NCI-H2227 treated with DMSO at 0.1 percent for 48 hours (cell line): ENCODE data around the gene BRAT1.

Experiments used
- DNase-seq: peaks from one replicate; lab custom pipeline; 2025; lab: John Stamatoyannopoulos, UW

Gene BRAT1

DNA sequence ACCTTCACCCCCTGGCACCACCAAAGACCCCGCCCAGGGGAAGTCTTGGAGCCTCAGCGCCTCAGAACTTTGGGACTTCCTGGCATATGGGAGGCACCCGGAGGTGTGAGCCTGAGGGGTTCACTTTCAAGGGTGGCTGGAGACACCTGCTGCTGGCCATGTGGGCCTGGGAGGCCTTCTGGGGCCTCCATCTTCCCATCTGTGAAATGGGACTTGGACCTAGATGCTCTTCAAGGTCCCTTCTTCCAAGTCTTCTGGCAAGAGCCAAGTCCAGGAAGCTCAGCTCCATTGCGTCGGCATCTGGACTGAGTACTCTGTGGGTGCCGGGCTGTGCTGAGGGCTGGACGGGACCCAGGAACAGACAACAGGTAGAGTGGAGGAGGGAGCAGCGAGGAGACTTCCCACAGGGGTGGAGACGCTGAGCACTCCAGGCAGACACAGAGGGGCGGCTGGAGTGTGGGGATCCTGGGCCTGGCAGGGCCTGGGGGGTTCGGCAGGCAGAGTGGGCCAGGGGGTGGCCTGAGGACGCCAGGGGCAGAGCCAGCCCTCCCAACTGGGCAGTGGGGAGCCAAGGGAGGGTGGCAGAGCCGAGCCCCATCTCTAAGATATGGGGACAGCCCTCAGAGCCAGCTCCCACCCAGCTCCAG lies 45.1 kb downstream of the BRAT1 start:
- no peak for DNase-seq

DNA sequence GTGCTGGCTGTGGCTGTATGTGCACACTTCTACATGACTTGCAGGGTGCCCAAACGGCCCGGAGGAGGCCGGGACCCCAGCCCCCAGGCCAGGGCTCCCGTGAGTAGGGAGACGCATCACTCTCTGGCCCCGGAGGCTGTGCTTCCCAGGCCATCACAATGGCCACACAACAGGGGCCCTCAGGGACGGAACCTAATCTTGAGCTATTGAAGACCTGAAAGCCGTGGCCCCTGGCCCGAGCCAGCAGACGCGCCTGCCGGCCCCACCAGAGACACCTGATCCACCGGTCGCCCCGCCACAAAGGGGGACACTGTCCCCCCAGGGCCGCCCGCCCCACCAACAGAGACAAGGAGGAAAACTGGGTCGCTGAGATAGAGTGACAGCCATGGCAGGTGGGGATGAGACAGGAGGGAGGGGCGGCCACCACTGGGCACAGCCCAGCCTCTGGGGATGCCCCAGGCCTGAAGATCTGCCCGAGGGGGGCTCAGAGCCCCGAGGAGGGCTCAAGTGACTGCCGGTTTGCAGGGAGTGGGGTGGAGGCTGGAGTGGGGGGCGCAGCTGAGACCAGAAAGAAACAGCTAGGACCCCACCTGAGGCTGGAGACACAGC lies 45.9 kb downstream of the BRAT1 start:
- DNase-seq, result no peak

DNA sequence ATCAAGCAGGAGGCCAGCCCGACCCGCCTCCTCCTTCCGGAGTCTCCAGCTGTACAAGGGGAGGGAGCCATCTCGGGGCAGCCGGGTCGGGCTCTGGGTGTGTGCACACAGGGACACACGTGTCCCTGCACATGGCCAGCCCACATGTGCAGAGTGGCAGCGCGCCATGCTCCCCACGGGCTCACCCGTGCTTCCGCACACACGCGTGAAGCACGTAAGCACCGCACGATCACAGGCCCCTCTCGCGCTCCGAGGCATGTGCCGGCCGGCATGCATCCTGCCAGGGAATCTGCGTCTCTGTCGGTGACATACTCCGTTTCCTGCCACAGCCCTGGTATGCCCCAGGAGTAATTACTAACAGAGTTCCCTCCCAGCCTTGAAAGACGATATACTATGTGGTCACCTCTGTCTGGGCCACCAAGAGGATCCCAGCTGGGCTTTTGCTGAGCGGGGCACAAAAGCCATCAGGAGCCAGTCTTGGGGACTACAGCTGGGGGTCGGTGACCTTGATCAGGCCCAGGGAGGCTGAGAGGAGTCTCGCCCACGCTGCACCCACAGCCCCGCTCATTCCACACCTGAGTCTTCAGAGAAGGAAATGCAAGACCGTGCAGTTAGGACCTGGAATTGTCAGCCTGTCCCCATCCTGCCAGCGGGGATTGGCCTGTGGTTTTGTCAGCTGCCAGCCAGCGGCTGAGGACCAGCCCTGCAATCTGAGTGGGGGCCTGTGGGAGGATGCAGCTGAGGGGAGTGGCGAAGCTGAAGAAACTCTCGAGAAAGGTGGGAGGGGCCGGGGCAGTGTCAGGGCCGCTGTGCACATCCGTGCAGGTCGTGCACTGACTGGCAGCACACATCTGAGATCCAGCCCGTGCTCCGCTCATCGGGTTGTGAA lies 46.8 kb downstream of the BRAT1 start:
- peak; percentile 9 for DNase-seq

DNA sequence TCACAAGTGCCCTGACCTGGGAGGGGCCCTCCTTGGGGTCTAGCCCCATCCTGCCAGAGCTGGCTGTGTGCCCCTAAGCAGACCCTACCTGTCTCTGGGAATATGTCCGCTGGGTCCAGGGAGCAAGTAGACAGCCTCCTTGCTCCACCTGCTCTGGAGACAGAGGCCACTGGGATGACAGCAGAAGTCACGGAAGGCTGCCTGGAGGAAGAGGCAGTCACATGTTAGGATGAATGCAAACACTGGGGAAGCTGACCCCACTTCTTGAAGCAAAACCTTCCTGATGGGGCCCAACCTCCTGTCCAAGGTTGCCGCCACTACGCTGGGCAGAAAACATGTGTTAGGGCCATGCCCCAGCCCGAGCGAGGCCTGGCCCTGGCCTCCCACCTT lies 47.4 kb downstream of the BRAT1 start:
- DNase-seq, result no peak

DNA sequence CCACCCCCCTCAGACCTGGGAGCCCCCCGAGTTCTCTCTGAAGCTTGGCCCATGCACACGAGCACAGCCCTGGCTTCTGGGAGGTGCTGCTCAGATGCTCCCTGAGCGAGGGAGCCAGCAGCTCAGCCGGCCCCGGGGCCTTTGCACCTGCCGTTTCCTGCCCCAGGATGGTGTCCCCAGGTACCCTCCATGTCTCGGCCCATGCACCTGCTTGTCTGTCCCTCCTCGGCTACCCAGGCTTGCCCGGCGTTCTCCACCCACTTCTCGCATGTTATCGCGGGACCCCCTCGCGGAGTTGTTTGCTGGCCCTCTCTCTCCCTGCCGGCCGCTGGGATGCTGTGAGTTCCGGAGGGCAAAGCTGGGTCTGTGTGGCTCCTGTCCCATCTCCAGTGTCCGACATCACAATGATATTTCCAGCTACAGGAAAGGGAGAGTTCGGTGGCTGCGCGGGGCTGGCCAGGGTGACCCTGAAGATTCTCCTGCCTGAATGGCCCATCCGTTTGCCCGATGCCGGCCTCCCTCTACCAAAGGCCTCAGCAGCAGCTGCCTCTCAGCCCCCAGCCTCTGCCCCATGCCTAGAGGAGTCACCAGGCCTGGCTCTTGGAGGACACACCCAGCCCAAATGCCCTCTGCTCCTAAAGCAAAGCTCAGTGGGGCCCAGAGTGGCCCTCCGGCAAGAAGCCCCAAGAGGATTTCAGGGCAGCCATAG lies 48.0 kb downstream of the BRAT1 start:
- no peak for DNase-seq

DNA sequence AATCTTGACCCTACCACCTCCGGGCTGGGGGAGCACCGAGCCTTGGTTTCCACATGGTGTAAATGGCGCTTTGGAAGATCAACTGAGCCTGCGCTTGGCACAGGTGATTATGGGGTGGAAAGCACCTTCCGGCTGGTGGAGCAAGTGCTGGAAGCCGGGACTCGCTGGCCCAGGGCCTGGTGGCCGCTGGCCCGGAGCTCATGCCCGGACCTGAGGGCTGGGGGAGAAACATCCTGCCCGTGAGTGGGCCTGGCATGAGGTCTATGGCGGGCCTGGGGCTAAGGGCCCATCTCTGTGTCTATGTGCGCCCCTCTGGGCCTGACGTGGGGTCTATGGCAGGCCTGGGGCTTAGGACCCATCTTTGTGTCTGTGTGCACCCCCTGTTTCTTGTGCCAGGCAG lies 49.9 kb downstream of the BRAT1 start:
- DNase-seq, result no peak

DNA sequence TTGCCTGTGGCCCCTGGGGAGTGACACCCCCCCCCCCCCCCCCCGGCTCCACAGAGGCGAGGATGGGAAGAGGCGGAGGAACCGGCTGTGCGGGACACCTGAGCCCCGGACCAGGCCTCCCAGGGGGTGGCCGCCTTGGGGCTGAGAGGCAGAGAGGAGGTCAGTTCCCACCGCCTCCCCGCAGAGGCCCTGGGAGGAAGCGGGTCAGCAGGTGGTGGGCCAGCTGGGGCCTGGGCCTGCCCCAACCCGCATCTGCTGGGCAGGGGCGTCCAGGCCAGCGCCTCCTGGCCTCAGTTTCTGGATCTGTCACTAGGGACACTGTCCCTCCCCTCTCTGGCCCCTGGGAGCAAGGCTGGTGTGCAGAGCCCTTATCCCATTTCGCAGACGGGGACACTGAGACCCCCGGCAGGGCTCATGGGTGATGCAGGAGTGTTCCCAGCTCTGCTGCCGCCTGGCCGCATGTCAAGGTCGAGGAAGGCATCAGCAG lies 50.4 kb downstream of the BRAT1 start:
- DNase-seq, result no peak

DNA sequence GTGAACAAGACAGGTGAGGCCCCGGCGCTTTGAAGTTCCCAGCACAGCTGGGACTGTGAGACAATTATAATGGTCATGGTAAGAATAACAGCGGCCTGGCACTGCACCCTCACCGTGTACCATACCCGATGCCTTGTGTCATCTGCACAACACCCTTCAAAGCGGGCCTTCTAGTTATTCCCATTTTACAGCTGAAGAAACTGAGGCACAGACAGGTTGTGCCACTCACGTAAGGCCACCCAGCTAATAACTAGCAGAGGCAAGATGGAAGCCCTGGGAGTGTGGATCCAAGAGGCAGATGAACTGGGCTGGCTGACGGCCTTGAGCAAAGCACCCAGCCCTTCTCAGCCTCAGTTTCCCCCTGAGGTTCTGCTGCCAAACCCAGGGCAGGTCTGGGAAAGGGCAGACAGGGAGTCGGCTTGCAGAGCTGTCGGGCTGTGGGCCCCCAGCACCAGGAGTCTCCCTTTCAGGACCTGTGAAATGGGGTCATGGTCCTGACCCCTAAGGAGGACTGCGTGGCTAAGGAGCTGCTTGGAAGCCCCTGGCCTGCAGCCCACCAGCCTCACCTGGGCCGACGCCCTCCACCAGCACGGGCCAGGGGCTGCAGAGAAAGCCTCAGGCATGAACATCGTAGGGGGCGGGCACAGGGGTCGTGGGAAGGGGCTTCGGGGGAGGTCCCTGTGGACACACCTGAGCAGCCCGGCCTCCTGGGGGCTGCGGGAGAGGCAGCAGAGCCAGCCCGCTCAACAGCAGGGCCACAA lies 51.0 kb downstream of the BRAT1 start:
- DNase-seq, result no peak

DNA sequence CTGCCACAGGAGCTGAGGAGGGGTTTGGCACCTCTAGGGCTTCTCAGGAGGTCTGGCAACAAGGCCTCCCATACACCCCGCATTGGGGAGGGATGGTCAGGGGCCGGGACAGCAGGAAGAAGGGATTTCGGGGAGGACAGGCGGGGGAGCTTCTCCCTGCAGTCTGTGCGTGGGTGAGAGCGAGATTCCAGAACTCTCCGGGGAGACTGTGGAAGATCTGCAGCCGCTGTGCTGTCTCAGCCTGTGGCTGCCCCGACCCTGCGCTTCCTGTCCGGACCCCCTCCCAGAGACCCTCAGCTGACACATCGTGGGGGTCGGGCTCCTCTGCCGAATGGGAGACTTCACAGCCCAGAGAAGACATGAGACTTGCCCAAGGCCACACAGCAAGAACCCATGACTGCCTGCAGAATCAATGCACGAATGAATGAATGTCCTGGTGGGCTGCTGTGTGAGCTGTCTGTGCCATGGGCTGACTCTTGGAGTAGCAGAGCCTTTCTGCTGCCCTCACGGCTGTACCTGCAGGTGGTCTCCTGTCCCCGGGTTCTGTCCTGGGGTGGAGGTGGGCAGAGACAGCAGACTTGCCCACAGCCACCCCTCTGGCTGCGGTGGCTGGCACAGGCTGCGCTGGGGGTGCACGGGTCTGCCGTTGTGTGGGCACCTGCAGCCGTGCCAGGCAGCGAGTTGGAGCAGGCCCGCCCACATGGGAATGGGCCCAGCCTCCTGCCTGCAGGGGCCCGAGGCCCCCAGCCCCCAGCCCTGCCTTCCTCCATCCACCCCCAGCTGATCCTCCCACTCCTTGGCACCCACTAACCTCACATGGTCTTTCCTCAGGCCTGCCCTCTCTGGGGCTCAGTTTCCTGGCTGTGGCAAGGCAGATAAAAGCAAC lies 52.0 kb downstream of the BRAT1 start:
- no peak for DNase-seq

DNA sequence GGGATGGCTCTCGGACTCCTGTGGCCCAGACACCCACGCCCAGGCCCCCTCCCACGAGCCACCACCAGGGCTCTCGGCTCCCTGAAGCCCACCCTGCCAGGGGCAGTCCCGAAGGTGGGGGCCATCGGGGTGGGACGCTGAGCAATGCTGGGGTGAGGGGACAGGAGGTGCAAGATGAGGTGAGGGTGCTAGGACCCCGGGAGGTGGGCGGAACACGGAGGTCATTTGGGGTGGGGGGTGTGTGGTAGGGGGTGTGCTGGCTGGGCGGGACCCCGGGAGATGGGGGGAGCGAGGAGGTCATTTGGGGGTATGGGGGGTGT lies 52.7 kb downstream of the BRAT1 start:
- no peak for DNase-seq

DNA sequence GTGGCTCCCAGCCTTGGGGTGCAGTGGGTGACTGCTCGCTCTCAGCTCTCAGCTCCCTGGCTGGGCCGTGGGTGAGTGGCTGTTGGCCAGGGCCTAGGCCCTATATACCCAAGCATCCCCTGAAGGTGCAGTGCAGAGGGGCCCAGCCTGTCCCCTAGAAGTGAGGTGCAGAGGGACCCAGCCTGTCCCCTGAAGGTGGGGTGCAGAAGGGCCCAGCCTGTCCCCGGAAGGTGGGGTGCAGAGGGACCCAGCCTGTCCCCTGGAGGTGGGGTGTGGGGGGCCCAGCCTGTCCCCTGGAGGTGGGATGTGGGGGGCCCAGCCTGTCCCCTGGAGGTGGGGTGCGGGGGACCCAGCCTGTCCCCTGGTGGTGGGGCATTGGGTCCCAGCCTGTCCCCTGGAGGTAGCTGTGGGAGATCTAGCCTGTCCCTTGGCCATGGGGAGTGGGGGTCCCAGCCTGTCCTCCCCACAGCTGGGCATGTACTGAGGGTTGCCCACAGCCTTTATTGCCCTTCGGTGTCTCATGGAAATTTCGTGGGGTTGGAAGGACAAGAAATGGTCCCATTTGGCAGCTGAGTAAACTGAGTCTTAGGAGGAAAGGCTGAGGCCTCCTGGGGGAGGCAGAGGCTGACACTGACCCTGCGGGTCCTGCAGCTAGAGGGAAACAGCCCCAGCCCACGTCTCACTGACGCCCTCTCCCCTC lies 53.2 kb downstream of the BRAT1 start:
- DNase-seq, result no peak

DNA sequence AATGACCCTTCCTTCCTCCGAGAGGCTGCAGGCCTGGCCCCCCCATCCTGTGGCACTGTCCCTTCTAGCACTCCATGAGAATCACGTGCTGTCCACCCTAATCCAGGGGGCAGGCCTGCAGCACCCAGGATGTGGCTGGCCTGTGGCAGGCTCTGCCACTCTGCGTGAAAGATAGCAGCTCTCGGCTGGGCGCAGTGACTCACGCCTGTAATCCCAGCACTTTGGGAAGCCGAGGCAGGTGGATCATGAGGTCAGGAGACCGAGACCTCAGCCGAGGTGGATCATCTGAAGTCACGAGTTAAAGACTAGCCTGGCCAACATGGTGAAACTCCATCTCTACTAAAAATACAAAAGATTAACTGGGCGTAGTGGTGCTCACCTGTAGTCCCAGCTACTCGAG lies 54.6 kb downstream of the BRAT1 start:
- no peak for DNase-seq

DNA sequence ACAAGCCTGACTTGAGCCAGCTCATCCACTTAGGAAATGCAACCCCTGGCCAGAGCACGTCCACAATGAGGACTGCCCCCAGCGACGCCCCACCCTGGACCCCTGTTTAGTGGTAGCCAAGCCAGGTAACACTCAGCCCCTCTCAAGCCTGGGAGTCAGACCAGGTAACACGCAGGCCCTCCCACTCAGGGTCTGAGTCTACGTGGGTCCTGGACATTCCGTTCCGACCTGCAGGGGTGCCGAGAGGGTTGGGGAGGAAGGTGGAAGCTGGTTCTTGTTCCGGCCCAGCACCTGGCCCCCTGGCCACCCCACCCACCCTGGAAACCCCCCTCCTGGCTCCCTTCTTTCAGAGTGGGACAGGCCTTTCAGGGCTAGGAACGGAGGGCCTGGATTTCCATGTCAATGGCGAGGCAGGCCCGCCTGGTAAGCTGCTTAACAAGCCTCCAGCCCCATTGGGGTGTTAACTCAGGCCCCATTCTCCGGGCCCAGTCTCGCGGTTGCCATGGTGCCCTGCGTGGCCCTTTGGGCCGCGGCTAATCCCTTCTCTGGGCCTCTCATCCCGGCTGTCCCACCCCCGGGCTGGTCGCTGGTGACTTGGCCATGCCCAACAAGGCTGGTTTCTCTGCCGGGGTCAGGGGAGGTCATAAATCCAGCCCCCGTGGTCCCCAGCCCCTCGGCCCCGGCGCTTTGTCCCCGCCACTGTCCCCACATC lies 55.4 kb downstream of the BRAT1 start:
- DNase-seq, result no peak

DNA sequence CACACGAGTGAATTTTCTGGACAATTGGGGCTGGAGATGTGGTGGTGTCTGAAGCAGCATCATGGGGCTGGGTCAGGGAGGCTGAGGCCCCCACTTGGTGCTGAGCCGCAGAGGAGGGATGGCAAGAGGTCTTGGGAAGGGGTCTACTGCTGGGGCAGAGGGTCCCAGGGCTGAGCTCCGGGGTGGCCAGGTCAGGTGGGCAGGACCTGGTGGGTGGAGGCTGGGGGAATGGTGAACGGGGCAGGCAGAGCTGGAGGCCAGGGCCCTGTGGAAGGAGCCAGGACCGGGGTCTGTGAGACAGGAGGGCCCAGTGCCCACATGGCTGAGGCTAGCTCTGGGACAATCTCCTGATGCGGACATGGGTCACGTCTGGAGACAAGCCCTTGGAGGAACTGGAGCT lies 56.1 kb downstream of the BRAT1 start:
- DNase-seq, result no peak

DNA sequence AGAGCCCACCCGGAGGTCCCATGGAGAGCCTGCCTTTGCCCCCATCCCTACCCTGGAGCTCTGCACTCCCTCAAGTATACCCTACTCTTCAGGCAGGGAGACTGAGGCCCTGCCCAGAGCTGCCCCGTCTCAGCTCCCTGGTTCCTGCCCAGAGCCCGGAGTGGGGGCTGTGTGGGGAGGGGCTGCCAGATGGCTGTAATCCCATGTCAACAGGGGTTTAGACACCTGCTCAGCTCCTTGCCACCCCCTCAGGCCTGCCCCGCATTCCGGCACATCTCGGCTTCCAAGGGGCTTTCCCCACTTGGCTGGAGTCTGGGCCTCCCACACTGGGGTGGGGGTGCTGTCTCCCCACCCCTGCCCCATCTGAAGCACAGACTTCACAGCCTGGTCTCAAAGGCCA lies 56.6 kb downstream of the BRAT1 start:
- no peak for DNase-seq

DNA sequence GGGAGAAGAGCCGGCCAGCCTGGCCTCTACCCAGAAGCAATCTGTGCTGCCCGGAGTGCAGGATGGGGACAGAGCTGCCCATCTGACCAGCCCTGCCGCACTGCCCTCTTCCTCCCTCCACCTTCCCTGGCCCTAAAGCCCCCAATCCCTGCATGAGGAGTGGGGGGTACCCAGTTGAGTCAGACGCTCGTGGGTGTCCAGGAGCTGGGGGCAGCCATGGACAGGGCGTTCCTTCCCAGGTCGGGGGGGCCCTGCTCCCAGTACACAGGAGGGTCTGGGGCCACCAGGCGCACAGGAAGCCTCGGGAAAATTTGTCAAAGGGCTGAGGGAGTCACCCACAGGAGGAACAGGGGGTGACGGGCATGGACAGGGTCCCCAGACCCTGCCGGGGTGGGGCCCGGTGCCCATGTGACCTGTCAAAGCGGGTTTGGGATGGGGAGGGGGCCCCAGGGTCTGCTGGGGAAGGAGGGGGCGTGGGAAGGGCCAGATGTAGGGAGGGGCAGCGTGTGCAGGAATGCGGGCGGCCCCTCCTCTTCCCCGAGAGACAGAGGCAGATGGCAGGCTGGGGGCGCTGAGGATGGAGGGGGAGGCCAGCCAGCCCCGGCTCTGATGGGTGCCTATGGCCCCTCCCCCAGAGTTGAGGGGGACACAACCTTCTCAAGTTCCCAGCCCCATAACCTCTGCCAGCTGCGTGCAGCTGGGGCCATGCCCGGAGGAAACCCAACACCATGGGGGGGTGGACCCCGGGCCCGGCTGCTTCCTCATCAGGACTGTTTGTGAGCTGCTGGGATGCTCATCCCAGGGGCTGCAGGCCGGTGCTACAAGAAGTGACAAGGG lies 57.6 kb downstream of the BRAT1 start:
- DNase-seq, result no peak

DNA sequence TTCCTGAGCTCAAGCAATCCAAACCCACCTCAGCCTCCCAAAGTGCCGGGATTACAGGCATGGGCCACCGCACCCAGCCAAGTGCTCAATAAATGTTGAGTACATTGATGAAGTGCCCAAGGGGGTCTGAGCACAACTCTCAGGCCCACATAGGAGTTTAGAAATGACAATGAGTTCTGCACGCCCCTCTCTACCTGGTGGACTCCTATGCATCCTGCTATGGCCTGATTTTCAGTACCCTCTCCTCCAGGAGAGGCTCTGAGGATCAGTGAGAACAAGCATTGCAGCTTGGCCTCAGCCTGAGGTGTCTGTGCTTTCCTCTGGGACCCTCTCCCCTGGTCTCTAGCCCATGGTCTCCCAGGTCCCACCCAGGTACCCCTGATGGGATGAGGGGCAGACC lies 58.3 kb downstream of the BRAT1 start:
- DNase-seq, result no peak

DNA sequence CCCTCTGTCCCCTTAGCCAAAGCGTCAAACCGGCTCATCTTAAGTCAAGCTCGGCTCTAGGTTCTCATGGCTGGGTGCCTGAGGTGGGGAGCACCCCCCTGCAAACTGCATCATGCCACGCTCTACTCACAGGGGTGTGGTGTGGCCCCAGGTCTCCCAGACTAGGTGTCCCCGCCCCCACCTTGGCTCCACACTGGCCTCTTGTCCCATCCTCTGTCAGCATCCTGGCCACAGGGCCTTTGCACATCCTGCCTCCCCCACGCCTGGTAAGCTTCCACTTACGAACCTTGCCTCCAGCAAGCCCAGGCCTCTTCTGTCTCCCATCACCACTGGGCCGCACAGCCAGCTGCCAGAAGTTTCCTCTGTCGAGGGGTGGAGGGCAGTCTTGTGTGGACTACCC lies 58.9 kb downstream of the BRAT1 start:
- DNase-seq, result no peak
